A549 (cell line): ENCODE data around the gene SZT2. TPM values are rescaled to one million over a fixed set of nuclear protein-coding genes. Genes with fewer than 3 reads are reported as not detected.

Experiments
- ATAC-seq, 2 experiments: fragments of 200-7000 bp in 1 of 2; fragments of >200 bp in 1 of 2; cut with Nextera tagmentation in 1 of 2; cut with Tn5 transposase in 1 of 2; 3 replicates each; pipeline versions ENCODE4 v1.8.0 to v1.9.1; 2018 to 2020; ENCODE audit warnings: mild to moderate bottlenecking in 1 of 2, moderate library complexity in 1 of 2
- CTCF ChIA-PET: fragments of 300-600 bp; sonication (Branson Sonifier 250); formaldehyde crosslinking; extraction: SDS; loops from one replicate; lab custom pipeline; 2021; ENCODE audit warnings: antibody characterized with exemption, inconsistent platforms; lab: Yijun Ruan, JAX
- POLR2A ChIA-PET: fragments of 350-600 bp; formaldehyde crosslinking; extraction: SDS; loops from one replicate; lab custom pipeline; 2021; ENCODE audit warnings: antibody characterized with exemption, inconsistent platforms; lab: Yijun Ruan, JAX
- DNase-seq, 2 experiments: peaks; one replicate each; pipeline versions ENCODE4 v3.0.0 to v3.0.0-alpha.2; 2011 to 2016; ENCODE audit warnings: low read depth in 1 of 2, low spot score in 1 of 2
- FAIRE-seq: peaks from 2 replicates; lab custom pipeline; 2011; peaks lifted over from hg19 to GRCh38; lab: Jason Lieb, UNC
- H3K27ac ChIP-seq, 2 experiments: fragments of >200 bp; sonication (Bioruptor Twin); formaldehyde crosslinking; 3 replicates each; pipeline ENCODE4 v1.5.1; 2016 to 2017
- H3K4me1 ChIP-seq: fragments of >200 bp; sonication (Bioruptor Twin); formaldehyde crosslinking; 3 replicates; pipeline ENCODE4 v1.6.1; 2016
- H3K4me2 ChIP-seq: fragments of >200 bp; sonication (Bioruptor Twin); formaldehyde crosslinking; 3 replicates; pipeline ENCODE4 v1.6.1; 2016
- H3K4me3 ChIP-seq: fragments of >200 bp; sonication (Bioruptor Twin); formaldehyde crosslinking; 3 replicates; pipeline ENCODE4 v1.5.1; 2016
- H3K9me3 ChIP-seq: fragments of >200 bp; sonication (Bioruptor Twin); formaldehyde crosslinking; 3 replicates; pipeline ENCODE4 v1.6.1; 2016
- BHLHE40 ChIP-seq: IDR thresholded peaks from 2 replicates; pipeline ENCODE4 v1.6.1; 2012; ENCODE audit warnings: low read depth, low read length, inconsistent platforms
- CBX8 ChIP-seq: fragments of 200-600 bp; sonication (generic); IDR thresholded peaks from 2 replicates; pipeline ENCODE4 v1.6.1; 2016
- CHD4 ChIP-seq: fragments of 200-600 bp; sonication (generic); IDR thresholded peaks from 2 replicates; pipeline ENCODE4 v1.6.1; 2016; ENCODE audit warnings: antibody characterized with exemption, mild to moderate bottlenecking, borderline replicate concordance
- EHMT2 ChIP-seq: fragments of 200-600 bp; sonication (generic); IDR thresholded peaks from 2 replicates; pipeline ENCODE4 v1.6.1; 2016; ENCODE audit warnings: antibody characterized with exemption, low read depth, mild to moderate bottlenecking, moderate library complexity
- EP300 ChIP-seq, 2 experiments: fragments of >200 bp; sonication (Bioruptor Twin); formaldehyde crosslinking; IDR thresholded peaks; 2 replicates in 1 of 2; 3 replicates in 1 of 2; pipeline ENCODE4 v1.6.1; 2016 to 2017
- ESRRA ChIP-seq: fragments of 150-350 bp; IDR thresholded peaks from 2 replicates; pipeline ENCODE4 v1.6.1; 2014; ENCODE audit warnings: mild to moderate bottlenecking, low read length, borderline replicate concordance
- FOSL2 ChIP-seq, 2 experiments: fragments of 450-650 bp in 1 of 2; fragments of >200 bp in 1 of 2; sonication (Bioruptor Twin) in 1 of 2; formaldehyde crosslinking; IDR thresholded peaks; 2 replicates each; pipeline versions ENCODE4 v1.5.0 to v1.6.1; 2016 to 2020; ENCODE audit warnings: mild to moderate bottlenecking in 1 of 2, moderate library complexity in 1 of 2
- GATA3 ChIP-seq: IDR thresholded peaks from 2 replicates; pipeline ENCODE4 v1.6.1; 2012; ENCODE audit warnings: borderline replicate concordance
- HEYL ChIP-seq: fragments of 250-450 bp; sonication (Bioruptor Pico); IDR thresholded peaks from 2 replicates; pipeline ENCODE4 v1.8.0; 2021; ENCODE audit warnings: mild to moderate bottlenecking, moderate library complexity
- MAZ ChIP-seq: fragments of 150-350 bp; IDR thresholded peaks from 2 replicates; pipeline ENCODE4 v1.6.1; 2014; ENCODE audit warnings: antibody characterized with exemption, low read depth, low read length, borderline replicate concordance
- POLR2A ChIP-seq: IDR thresholded peaks from 2 replicates; pipeline ENCODE4 v1.6.1; 2012; ENCODE audit warnings: mild to moderate bottlenecking, low read length
- ZC3H11A ChIP-seq: fragments of 450-650 bp; IDR thresholded peaks from 2 replicates; pipeline ENCODE4 v1.6.1; 2014; ENCODE audit warnings: antibody characterized with exemption, mild to moderate bottlenecking
- ZSCAN20 ChIP-seq: fragments of 250-450 bp; sonication (Bioruptor Pico); IDR thresholded peaks from 2 replicates; pipeline ENCODE4 v1.8.0; 2022; ENCODE audit warnings: mild to moderate bottlenecking, moderate library complexity
- WGBS: methylation state at CpG from one replicate; pipeline ENCODE4 v1.1.6; 2017; ENCODE audit errors: missing lambda C conversion rate; 5-methylcytosine and 5-hydroxymethylcytosine counted together
- polyA plus RNA-seq, 4 experiments: library from polyadenylated mRNA; depleted of rRNA in 3 of 4; stranded (reverse); fragments of >200 nt; fragmentation: RNase III in 1 of 4; extraction: RNeasy Plus Mini Kit Qiagen cat#74134 plus additional on column Dnase treatment in 1 of 4; gene quantifications; 2 replicates in 3 of 4; 3 replicates in 1 of 4; pipeline ENCODE4 v1.2.3, GENCODE V29; 2011 to 2017
- TF ChIP-seq, protein P1 (sequence below): fragments of >200 bp; sonication (Bioruptor Twin); formaldehyde crosslinking; IDR thresholded peaks from 3 replicates; pipeline ENCODE4 v1.5.1; 2016

Gene SZT2
- polyA plus RNA-seq, 2 of the 4 experiments (the other 2 are of a cell fraction): 6.1 to 6.5 TPM

- CTCF ChIA-PET: interaction anchor here (0.9 kb wide), 1 partner anchor 18 kb away, joined by 3 read pairs; no protein-coding TSS in a partner anchor
- no peak for FAIRE-seq
- Histone ChIP-seq H3K4me3 (no peak overlapping the region), H3K9me3 (no peaks in the 10 kb centered on the region), H3K27ac (no peak overlapping the region), H3K4me1 (no peaks in the 10 kb centered on the region)
- ATAC-seq: no peak
- WGBS: 100% methylated on average over 3 of the region's 5 CpGs
- POLR2A ChIA-PET: no interaction called here
- no peak for DNase-seq
- TF ChIP-seq POLR2A (no peak), ESRRA (no peak), BHLHE40 (no peak), CBX8 (no peak), CHD4 (no peak), HEYL (CRISPR knock-in tag) (no peak), ZC3H11A (no peak), MAZ (no peak)
- TF ChIP-seq, all 56 proteins: peak for 0
- H3K4me2 ChIP-seq: no peak overlapping the region
These were observed 43.2 kb downstream of the SZT2 start for GRCh38 chr1:43432907-43433306.

DNA sequence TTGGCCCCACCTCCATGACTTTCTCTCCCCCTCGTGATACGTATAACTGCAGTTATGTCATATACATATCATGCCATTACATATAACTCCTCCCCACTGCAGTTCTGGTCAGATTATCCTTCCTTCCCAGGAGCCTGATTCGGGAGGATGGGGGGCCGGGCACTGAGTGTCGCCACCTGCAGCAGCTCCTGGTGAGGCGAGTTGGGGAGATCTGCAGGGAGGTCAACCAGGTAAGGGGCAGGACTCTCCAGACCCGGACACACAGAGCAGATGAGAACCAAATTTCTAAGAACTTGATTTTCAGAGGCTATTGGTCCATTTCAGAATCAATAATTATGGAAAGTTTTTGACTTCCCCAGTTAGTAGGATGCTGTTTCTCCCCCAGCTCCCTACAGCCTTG is 44.6 kb downstream of the SZT2 start:
- ATAC-seq (no peak), FAIRE-seq (no peak), DNase-seq (no peak)
- ChIA-PET CTCF (interaction anchor here (1.5 kb wide), 1 partner anchor 208 kb away, joined by 4 read pairs; no protein-coding TSS in a partner anchor), POLR2A (no interaction called here)
- Histone ChIP-seq H3K4me3 (no peak overlapping the region), H3K4me1 (no peaks in the 10 kb centered on the region), H3K27ac (no peak overlapping the region), H3K9me3 (no peaks in the 10 kb centered on the region), H3K4me2 (no peak overlapping the region)
- TF ChIP-seq FOSL2 (IDR thresholded peaks at IDR 0.05) (no peak), FOSL2 (CRISPR knock-in tag; IDR thresholded peaks at IDR 0.05) (no peak), GATA3 (no peak)
- TF ChIP-seq, protein P1, sequence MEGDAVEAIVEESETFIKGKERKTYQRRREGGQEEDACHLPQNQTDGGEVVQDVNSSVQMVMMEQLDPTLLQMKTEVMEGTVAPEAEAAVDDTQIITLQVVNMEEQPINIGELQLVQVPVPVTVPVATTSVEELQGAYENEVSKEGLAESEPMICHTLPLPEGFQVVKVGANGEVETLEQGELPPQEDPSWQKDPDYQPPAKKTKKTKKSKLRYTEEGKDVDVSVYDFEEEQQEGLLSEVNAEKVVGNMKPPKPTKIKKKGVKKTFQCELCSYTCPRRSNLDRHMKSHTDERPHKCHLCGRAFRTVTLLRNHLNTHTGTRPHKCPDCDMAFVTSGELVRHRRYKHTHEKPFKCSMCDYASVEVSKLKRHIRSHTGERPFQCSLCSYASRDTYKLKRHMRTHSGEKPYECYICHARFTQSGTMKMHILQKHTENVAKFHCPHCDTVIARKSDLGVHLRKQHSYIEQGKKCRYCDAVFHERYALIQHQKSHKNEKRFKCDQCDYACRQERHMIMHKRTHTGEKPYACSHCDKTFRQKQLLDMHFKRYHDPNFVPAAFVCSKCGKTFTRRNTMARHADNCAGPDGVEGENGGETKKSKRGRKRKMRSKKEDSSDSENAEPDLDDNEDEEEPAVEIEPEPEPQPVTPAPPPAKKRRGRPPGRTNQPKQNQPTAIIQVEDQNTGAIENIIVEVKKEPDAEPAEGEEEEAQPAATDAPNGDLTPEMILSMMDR: no peak
- 81% methylated on average over 6 of the region's 7 CpGs for WGBS

GRCh38 chr1:43435146-43436145 is 45.7 kb downstream of the SZT2 start:
- Histone ChIP-seq H3K4me1 (no peaks in the 10 kb centered on the region), H3K27ac (no peak overlapping the region), H3K9me3 (no peaks in the 10 kb centered on the region), H3K4me3 (no peak overlapping the region), H3K4me2 (no peak overlapping the region)
- no peak for TF ChIP-seq ZC3H11A
- no peak for TF ChIP-seq ZSCAN20 (CRISPR knock-in tag)
- TF ChIP-seq POLR2A: no peak
- no peak for TF ChIP-seq EP300 (IDR thresholded peaks at IDR 0.05)
- no peak for TF ChIP-seq MAZ
- TF ChIP-seq EHMT2: no peak
- ChIA-PET POLR2A (no interaction called here), CTCF (interaction anchor here (1.5 kb wide), 2 partner anchors 208 to 209 kb away, joined by 4 read pairs; no protein-coding TSS in a partner anchor)
- WGBS: 88% methylated on average over 13 of the region's 14 CpGs
- ATAC-seq (no peak), DNase-seq (no peak), FAIRE-seq (no peak)

- Histone ChIP-seq H3K9me3 (no peaks in the 10 kb centered on the region), H3K4me3 (no peak overlapping the region), H3K27ac (no peak overlapping the region), H3K4me2 (no peak overlapping the region), H3K4me1 (no peaks in the 10 kb centered on the region)
- ChIA-PET CTCF (interaction anchor here (1.5 kb wide), 1 partner anchor 209 kb away, joined by 4 read pairs; no protein-coding TSS in a partner anchor), POLR2A (no interaction called here)
- 94% methylated on average over 3 of the region's 3 CpGs for WGBS
- DNase-seq (no peak), ATAC-seq (no peak), FAIRE-seq (no peak)
- TF ChIP-seq HEYL (CRISPR knock-in tag): no peak
These were observed 46.7 kb downstream of the SZT2 start for GRCh38 chr1:43436371-43436770.
